T1000 (cell line): Measurements from ENCODE around the gene KLF7.

Experiments used
- DNase-seq: peaks from one replicate; lab custom pipeline; 2025; ENCODE audit warnings: mixed read lengths; lab: John Stamatoyannopoulos, UW

The KLF7 gene

GRCh38 chr2:207091176-207091575 is 74.6 kb downstream of the KLF7 start:
- DNase-seq: no peak

GRCh38 chr2:207090389-207090788 is 75.4 kb downstream of the KLF7 start:
- no peak for DNase-seq

DNA sequence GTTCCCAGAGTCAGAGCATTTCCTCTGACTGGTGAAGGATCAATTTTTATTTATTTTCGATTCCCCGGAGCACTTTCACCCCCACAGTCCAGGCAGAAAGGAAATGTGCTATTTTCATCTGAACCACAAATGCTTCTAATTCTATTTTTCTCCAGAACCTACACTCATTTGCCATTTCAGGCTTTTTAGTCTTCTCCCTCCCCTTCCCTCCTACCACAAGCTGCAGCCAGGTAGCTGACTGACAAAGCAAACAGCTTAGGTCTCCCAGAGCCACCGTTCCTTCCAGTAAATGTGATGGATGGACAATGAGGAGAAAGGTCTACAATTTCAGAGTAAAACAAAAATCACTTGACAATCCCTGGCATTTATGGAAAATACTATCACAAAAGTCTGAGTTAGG is 76.9 kb downstream of the KLF7 start:
- no peak for DNase-seq

DNA sequence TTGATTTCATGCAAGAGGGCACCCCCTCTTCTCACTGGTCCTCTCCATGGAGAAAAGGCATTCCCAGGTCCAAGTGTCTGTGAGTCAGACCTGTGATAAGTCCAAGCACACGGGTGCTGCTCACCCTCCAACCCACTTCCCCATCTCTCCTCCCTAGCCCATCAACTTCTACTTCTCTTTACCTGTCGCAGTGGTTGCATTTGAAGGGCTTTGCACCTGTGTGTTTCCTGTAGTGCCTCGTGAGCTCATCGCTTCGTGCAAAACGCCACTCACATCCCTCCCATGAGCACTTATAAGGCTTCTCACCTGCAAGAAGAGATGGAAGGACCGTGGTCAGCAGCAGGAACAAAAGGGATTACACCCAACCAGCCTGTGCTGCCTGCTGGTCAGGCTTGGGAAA is 77.5 kb downstream of the KLF7 start:
- no peak for DNase-seq

DNA sequence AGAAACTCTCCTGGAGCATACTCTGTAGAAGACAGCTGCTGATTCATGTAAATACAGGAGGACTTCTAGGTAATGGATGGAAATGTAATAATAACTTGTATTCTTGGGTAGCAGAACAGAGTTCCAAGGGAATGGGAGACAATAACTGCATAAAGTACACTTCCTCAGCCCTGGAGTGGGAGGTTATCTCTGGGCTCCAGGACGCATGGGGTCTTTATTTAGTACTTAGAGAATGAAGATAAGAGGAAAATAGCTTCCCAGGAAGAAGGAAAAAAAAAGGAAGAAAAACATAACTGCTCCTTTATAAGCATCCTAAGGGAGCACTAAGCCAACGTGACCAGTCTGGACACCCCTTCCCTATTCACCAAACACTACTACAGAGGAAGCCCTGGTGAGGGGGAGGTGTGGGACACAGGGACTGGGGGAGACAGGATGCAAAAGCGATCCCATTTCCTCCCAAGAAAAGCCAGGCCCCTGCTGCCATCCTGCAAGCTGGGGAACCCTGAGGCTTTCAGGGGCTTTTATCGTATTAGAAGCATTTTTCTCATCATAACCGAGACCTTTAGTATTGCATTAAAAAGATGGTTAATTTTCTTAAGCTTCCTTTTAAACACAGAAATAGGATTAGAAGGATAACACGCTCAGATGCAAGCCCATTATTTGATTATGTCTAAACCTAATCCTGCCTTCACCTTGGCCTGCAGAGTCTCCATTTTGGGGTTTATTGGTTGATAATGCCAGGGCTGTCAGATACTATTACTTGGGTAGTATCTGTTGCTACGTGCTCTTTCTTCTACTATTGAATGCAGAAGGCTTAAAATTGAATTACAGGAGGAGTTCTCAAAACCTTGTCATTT is 78.5 kb downstream of the KLF7 start:
- DNase-seq: no peak

- no peak for DNase-seq
Observed at GRCh38 chr2:207086136-207086535, 79.6 kb downstream of the KLF7 start.

GRCh38 chr2:207085110-207085509 is 80.6 kb downstream of the KLF7 start:
- no peak for DNase-seq

DNA sequence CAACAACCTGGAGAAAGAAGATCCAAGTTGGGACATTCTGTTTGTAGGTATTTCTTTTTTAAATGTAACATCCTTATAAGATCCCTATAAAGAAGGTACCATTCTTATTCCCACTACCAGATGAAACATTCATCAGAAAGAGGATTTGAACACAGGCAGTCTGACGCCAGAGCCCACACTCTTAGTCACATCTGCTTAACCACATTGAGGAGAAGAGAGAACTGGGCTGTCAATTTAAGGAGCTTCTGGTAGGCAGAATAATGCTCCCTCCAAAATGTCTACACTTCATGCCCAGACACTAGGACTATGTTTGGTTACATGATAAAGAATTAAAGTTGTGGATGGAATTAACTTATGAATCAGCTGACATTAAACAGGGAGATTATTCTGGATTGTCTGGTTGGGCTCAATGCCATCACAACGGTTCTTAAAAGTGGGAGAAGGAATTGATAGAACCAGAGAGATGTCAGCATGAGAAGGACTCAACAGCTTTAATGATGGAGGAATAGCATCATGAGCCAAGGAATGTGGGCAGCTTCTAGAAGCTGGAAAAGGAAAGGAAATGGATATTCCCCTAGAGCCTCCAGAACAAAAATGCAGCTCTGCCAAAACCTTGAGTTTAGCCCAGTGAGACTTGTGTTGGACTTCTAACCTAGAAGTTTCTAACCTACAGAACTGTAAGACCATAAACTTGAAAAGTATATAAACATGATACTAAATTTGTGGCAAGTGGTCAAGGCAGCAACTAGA is 82.2 kb downstream of the KLF7 start:
- no peak for DNase-seq

DNA sequence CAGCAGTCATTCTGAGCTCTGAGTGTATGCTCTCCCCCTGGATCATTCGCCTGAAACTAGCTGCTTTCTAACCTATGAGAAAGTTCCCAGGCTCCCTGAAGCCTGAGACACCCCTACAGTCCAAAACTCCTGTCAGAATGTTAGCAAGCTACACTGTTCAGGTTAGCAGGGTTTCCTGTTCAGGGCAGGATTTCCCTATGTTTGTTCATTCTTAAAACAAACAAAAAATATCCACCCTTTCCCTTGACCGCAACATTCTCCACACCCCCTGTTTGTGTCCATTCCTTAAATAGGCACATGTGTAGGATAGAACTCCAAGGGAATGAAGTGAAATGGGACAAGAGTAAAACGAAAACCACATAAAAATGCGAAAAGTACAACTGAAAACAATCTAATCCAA is 83.1 kb downstream of the KLF7 start:
- no peak for DNase-seq

- DNase-seq: no peak
Observed at GRCh38 chr2:207078186-207078798, 87.5 kb downstream of the KLF7 start.

DNA sequence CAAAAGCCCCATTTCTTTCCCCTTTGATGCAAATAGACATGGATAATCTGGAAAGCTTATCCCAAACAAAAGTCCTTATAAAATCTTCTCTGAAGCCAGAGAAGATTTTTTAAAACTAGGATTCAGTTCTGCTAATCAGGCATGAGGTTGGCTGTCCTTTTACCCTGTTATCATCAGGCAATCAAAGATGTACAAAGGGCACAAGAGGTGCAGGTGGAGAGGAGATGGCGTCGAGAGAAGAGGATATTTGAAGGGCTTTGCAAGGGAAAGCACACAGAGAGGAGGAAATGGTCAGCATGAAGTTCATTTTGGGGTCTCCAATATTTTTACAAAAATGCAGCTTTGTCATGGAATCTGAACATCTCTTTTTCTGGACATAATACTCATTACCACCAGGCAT is 88.5 kb downstream of the KLF7 start:
- no peak for DNase-seq

DNA sequence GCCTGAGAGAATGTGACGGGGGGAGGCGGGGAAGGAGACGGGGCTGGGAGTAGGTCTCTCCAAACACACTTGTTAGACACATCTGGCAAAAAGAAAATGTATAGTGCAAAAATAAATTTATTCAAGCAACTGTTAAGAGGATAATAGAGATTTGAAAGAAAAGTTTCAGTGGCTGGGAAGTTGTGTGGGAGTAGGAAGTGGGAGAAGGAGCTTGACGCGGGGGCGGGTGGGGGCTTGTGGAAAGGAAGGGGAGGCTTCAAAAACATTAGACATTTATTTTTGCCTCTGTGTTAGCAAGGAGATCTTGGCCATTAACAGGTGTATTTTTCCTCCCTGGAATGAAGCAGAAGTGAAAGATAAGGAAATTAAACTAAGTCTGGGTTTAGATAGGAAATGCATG is 90.3 kb downstream of the KLF7 start:
- no peak for DNase-seq

DNA sequence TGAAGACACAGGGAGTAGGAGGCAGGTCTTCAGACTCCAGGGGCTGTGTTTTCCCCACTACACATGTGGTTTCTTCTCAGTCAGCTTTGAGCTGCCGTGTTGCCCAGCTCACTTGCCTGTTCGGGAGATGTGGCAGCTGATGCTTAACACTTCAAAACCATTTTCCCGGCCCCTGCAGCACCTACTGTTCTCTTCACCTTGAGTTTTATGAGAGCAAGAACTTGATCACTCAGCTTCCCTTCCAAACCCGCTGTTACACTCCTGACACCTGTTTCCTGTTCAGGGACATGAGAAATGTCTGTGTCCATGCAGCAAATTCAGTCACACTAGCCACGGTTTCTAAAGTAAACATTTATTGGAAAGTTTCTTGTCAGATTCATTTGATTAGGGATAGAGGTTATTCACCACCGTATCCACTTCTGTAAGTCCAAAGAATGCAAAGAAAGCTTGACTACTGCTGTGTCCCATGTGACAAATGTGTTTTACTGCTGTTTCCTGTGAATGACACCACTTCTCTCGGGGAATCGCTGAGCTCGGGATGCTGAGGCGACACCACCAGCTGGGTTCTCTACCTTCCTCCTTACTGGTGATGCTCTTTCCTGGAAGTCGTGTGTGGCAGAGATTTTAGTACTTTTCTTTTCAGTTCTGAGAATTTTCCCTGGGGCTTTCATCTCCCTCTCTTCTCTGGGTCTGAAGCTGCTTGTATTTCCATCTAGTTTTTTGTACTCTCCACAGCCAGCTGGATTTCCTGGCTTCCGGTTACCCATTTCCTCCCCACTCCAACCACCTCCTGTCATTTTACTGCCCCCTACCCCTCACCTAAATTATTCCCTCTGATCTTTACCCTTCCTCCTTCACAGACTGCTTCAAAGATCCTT is 91.7 kb downstream of the KLF7 start:
- no peak for DNase-seq

DNA sequence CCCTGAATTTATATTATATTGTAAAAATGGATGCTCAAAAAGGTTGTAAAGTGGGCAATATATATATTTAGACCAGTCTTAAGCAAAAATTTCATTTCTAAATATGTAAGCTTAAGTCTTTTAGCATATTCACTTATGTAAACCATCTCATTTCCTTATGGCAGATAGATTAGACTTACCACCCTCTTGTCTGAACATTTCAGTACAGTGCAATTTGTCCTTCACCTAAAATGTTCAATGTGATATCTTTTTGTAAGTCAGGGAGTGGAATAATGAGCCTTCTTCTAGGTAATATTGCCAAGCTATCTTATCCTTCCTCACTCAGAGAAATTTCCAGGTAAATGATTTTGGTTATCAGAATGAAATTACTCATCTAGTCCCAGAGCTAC is 92.3 kb downstream of the KLF7 start:
- DNase-seq: no peak

- no peak for DNase-seq
Observed at GRCh38 chr2:207072571-207072970, 93.2 kb downstream of the KLF7 start.

DNA sequence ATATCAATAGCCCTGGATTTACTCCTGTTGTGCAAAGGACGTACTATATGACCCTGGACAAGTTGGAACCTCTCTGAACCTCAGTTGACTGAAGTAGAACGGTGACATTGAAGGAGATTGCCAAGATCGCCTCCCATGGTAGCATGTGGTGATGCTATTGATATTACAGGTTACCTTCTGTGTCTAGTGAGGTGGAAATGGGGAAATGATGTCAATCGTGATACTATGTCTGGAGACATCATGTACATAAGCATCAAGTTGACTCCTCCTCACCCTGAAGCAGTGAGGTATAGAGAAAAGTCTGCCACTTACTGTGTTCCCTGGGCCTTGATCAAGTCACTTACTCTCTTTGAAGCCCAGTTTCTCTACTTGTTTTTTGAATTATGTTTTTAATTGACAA is 93.9 kb downstream of the KLF7 start:
- DNase-seq: no peak

DNA sequence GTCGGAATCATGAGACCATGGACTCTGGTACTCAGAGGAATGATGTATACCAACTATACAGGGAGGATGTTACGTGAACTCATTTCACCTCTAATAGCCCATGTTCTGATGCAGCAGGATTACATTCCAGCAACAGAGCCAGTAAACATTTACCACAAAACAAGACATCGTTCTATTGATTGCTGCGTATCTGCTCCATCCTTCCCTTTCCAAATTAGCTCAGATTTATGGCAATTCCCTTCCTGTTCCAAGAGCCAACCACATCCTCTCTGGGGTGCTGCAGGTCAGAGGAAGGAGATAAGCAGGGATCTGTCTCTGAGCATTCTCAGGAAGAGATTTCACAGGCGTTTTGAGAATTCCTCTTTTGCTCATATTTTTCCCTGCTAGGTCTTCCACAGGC is 98.3 kb downstream of the KLF7 start:
- no peak for DNase-seq

DNA sequence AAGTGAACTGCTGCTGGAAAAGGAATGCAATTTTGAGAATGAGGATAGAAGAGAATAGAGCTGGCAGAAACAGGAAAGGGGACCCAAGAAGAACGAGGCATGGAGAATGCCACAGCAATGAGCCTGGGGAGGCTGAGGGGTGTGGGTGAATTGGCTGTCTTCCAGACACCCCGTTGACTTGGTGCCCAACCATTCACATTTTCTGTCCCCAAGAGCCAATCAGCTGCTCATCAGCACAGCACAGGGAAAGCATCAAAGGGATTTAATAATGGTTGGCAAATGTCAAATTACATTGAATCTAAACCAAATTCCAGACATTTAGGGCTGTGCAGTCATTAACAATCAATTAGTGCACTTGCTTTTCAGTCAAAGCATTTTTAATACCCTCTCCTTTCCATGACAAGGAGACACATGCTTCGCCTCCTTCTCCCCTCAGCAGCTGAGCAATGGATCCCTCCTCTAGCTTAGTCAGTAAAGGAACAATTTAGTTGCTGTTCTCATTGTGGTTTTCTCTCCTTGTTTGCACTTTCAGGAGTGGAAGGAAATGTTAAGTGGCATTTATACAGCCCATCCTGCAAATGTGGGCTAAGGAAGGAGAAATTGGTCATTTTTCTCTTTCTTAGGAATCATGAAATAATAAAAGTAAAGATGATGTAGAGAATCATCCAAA is 98.8 kb downstream of the KLF7 start:
- no peak for DNase-seq

DNA sequence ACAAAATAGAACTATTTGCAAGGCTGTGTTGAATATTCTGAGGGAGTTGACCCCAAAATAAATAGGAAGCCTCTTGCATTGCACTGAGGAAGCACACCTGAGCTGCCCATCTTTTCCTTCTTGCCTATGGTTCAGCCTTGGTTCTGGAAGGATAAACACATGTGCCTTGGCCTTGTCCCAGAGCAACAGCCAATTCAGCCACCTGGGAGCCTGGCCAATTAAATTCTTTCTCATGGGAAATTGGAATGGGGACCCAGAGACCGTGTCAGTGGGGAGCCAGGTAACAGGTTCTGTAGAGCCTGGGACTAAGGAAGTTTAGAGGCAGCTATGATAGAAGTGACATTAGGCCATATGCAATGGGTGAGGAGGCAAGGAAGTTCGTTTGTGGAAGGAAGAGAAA is 99.6 kb downstream of the KLF7 start:
- DNase-seq: no peak

- no peak for DNase-seq
Observed at GRCh38 chr2:207064128-207064690, 101.5 kb downstream of the KLF7 start.

- DNase-seq: no peak
Observed at GRCh38 chr2:207061181-207061580, 104.6 kb downstream of the KLF7 start.
